Measurements from ENCODE around the gene CBFA2T2.

DNA sequence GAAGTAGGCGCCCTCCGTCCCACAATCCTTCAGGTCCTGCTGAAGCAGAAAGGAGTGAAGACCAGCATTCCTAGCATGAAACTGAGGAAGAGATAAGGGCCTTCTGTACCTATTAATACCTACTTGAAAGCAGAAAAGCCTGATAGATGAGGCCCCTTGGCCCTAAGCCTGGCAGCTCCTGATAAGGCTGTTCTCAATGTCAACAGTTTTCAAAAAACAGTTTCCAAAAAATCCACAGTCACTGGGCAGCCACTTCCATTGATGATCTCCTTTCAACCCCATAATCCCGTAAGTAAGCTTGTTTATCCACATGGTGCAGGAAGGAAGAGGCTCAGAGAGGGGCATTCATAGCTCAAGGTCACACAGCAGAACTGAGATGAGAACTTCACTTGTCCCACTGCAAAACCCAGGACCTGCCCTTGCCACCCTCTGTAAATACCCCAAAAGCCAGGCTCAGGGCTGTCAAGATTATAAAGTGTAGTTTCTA, 199.1 kb downstream of the CBFA2T2 start:
- TF ChIP-seq, protein P1, sequence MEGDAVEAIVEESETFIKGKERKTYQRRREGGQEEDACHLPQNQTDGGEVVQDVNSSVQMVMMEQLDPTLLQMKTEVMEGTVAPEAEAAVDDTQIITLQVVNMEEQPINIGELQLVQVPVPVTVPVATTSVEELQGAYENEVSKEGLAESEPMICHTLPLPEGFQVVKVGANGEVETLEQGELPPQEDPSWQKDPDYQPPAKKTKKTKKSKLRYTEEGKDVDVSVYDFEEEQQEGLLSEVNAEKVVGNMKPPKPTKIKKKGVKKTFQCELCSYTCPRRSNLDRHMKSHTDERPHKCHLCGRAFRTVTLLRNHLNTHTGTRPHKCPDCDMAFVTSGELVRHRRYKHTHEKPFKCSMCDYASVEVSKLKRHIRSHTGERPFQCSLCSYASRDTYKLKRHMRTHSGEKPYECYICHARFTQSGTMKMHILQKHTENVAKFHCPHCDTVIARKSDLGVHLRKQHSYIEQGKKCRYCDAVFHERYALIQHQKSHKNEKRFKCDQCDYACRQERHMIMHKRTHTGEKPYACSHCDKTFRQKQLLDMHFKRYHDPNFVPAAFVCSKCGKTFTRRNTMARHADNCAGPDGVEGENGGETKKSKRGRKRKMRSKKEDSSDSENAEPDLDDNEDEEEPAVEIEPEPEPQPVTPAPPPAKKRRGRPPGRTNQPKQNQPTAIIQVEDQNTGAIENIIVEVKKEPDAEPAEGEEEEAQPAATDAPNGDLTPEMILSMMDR (IDR thresholded peaks at IDR 0.05) = no peak
- no peak for TF ChIP-seq POLR2A (IDR thresholded peaks at IDR 0.05)
